Mammary epithelial cell (primary cell): ENCODE data around the gene BAZ2B.

Experiments
- EZH2 ChIP-seq: IDR thresholded peaks from 2 replicates; pipeline ENCODE4 v1.6.1; 2012; ENCODE audit warnings: low read length, inconsistent platforms, borderline replicate concordance
- TF ChIP-seq, protein P1 (sequence below), 2 donors: IDR thresholded peaks in 1 of 2; conservative IDR thresholded peaks in 1 of 2; 2 replicates each; pipeline ENCODE4 v1.5.1; 2011 to 2012; ENCODE audit warnings: inconsistent platforms in 2 of 2, low read length in 2 of 2, mild to moderate bottlenecking in 2 of 2, control low read depth in 1 of 2, low read depth in 1 of 2; ENCODE audit not compliant: insufficient read depth in 1 of 2; ENCODE audit errors: extremely low read depth in 1 of 2

DNA sequence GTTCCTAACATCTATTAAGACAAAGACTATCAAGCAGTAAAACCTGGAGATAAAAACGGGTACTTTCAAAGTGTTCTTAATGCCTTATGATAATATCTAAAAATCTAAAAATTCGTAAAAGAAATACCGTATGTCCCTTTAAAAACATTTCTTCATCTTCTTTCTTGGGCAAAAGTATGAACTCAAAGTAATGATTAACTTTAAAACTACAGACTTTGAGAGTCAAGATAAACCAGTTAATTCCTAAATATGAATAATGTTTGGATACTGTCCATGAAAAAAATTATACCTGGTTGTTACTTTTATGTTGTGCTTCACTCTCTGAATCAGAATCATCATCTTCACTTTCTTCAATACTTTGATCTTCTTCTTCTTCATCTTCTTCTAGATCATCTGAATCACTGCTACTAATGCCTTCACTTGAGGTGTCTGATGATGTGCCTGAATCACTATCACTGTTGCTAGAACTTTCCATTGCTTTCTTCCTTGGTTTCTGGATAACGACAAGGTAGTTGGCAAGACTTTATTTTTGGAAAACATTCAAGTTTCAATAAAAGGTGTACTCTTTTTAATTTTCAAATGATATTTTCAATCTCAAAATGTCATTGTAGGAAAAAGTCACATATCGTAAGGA lies 177.5 kb downstream of the BAZ2B start:
- TF ChIP-seq, protein P1, sequence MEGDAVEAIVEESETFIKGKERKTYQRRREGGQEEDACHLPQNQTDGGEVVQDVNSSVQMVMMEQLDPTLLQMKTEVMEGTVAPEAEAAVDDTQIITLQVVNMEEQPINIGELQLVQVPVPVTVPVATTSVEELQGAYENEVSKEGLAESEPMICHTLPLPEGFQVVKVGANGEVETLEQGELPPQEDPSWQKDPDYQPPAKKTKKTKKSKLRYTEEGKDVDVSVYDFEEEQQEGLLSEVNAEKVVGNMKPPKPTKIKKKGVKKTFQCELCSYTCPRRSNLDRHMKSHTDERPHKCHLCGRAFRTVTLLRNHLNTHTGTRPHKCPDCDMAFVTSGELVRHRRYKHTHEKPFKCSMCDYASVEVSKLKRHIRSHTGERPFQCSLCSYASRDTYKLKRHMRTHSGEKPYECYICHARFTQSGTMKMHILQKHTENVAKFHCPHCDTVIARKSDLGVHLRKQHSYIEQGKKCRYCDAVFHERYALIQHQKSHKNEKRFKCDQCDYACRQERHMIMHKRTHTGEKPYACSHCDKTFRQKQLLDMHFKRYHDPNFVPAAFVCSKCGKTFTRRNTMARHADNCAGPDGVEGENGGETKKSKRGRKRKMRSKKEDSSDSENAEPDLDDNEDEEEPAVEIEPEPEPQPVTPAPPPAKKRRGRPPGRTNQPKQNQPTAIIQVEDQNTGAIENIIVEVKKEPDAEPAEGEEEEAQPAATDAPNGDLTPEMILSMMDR (conservative IDR thresholded peaks at IDR 0.05 in 1 of 2, IDR thresholded peaks at IDR 0.05 in 1 of 2; ENCODE audit: extremely low read depth in 1 of 2, insufficient read depth in 1 of 2, low read depth in 1 of 2, low read length in 2 of 2), result no peak
- no peak for TF ChIP-seq EZH2
